ENCODE measurements around the gene YIPF4.
"Not testable (repeated sequence)": the region's sequence is repeated elsewhere in the genome, so short reads cannot be mapped to it uniquely, and the experiment has no call there.

Gene YIPF4

DNA sequence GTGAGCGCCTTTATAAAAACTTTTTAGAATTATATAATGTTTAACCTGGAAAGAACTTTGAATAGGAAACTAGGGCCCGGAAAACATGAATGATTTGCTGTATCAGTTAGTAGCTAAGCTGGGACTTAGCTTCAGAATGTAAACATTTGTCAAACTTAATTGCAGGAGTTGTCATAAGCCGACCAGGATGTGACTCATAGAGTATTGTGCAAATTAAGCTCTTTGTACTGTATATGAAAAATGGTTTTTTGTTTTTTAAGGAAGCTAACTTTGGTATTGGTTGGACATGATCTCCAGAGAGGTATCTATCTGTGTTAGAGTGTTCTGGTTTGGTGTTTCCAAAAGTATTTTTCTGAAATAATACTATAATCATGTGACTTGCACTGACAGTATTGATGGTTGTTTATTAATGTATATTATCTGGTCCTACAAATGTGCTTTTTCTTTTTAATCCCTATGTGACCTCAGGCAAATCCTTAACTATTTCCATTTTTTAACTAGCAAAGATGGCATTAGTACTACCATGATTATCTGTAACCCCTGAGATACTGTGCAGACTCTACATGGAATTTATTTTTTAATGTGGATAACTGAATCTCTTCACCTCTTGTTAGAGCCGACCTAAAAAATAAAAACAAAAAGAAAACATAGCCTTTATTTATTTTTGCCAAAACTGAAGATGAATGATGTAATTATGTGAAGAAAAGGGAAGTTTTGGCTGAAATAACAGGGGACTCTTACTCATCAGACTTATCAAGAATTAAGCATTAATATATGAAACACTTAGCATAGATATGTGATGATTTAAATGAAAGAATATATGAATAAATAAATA, 11.7 kb downstream of the YIPF4 start:
- Histone ChIP-seq H3K27ac (no peak overlapping the region), H3K9me3 (ENCODE audit: severe bottlenecking) (no peaks in the 10 kb centered on the region), H3K27me3 (ENCODE audit: insufficient read depth, low read depth, severe bottlenecking) (no peaks in the 10 kb centered on the region), H3K4me3 (ENCODE audit: low read depth, low read length) (no peak overlapping the region), H3K36me3 (peaks cover 31% of the 10 kb centered on the region)
- no peak for DNase-seq
- TF ChIP-seq, protein P1, sequence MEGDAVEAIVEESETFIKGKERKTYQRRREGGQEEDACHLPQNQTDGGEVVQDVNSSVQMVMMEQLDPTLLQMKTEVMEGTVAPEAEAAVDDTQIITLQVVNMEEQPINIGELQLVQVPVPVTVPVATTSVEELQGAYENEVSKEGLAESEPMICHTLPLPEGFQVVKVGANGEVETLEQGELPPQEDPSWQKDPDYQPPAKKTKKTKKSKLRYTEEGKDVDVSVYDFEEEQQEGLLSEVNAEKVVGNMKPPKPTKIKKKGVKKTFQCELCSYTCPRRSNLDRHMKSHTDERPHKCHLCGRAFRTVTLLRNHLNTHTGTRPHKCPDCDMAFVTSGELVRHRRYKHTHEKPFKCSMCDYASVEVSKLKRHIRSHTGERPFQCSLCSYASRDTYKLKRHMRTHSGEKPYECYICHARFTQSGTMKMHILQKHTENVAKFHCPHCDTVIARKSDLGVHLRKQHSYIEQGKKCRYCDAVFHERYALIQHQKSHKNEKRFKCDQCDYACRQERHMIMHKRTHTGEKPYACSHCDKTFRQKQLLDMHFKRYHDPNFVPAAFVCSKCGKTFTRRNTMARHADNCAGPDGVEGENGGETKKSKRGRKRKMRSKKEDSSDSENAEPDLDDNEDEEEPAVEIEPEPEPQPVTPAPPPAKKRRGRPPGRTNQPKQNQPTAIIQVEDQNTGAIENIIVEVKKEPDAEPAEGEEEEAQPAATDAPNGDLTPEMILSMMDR (IDR thresholded peaks at IDR 0.05; ENCODE audit: low read depth, low read length), result no peak

DNA sequence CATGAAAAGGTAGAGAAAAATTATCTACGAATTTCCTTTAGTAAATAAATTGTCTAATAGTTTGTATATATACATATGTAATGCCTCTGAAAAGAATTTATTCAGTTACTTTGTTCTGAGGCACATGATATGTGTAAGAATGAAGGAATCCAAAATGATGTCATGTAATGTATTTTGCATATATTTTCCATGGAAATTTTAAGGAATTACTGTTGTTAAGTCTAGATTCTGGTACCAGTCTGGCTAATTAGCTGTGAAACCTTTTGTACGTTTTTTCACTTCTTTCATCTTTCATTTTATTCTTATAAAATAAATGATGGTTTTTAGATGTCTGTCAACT, 12.3 kb downstream of the YIPF4 start:
- TF ChIP-seq, protein P1 (IDR thresholded peaks at IDR 0.05; ENCODE audit: low read depth, low read length), result no peak
- Histone ChIP-seq H3K9me3 (ENCODE audit: severe bottlenecking) (no peaks in the 10 kb centered on the region), H3K27me3 (ENCODE audit: insufficient read depth, low read depth, severe bottlenecking) (no peaks in the 10 kb centered on the region), H3K27ac (no peak overlapping the region), H3K4me3 (ENCODE audit: low read depth, low read length) (no peak overlapping the region), H3K36me3 (peaks cover 27% of the 10 kb centered on the region)
- no peak for DNase-seq

DNA sequence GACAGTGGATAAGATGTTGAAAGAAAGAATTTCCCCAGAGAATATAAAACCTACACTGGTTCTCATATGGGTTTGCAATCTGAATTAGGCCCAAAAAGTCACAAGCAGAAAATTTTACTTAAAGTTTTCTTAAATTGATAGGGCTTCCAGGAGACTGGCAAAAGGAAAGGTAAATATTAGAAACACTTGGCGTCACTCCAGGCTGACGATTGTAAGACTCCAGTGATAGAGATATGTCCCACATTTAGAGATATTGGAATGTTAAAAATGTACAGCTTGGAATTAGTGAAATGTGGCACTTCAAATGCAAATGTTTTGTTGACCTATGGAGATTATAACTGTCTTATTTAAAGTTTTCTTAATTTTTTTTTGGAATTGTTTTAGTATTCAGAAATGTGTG, 14.0 kb downstream of the YIPF4 start:
- TF ChIP-seq, protein P1 (IDR thresholded peaks at IDR 0.05; ENCODE audit: low read depth, low read length), result no peak
- DNase-seq, result no peak
- Histone ChIP-seq H3K4me3 (ENCODE audit: low read depth, low read length) (no peak overlapping the region), H3K36me3 (peaks cover 36% of the 10 kb centered on the region), H3K27me3 (ENCODE audit: insufficient read depth, low read depth, severe bottlenecking) (no peaks in the 10 kb centered on the region), H3K27ac (no peak overlapping the region), H3K9me3 (ENCODE audit: severe bottlenecking) (no peaks in the 10 kb centered on the region)

DNA sequence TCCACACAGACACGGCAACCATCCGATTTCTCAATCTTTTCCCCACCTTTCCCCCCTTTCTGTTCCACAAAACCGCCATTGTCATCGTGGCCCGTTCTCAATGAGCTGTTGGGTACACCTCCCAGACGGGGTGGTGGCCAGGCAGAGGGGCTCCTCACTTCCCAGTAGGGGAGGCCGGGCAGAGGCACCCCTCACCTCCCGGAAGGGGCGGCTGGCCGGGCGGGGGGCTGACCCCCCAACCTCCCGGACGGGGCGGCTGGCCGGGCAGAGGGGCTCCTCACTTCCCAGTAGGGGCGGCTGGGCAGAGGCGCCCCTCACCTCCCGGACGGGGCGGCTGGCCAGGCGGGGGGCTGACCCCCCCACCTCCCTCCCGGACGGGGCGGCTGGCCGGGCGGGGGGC, 15.8 kb downstream of the YIPF4 start:
- not testable (repeated sequence) for H3K9me3 ChIP-seq (ENCODE audit: severe bottlenecking); DNase-seq; H3K27me3 ChIP-seq (ENCODE audit: insufficient read depth, low read depth, severe bottlenecking); H3K27ac ChIP-seq; H3K4me3 ChIP-seq (ENCODE audit: low read depth, low read length)
- H3K36me3 ChIP-seq, result peaks cover 46% of the 10 kb centered on the region

DNA sequence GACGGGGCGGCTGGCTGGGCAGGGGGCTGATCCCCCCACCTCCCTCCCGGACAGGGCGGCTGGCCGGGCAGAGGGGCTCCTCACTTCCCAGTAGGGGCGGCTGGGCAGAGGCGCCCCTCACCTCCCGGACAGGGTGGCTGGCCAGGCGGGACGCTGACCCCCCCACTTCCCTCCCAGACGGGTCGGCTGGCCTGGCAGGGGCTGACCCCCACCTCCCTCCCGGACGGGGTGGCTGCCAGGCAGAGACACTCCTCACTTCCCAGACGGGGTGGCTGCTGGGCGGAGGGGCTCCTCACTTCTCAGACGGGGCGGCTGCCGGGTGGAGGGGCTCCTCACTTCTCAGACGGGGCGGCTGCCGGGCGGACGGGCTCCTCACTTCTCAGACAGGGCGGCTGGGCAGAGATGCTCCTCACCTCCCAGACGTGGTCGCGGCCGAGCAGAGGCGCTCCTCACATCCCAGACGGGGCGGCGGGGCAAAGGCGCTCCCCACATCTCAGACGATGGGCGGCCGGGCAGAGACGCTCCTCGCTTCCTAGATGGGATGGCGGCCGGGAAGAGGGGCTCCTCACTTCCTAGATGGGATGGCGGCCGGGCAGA, 16.4 kb downstream of the YIPF4 start:
- not testable (repeated sequence) for H3K27me3 ChIP-seq (ENCODE audit: insufficient read depth, low read depth, severe bottlenecking); H3K27ac ChIP-seq; DNase-seq; H3K9me3 ChIP-seq (ENCODE audit: severe bottlenecking); H3K4me3 ChIP-seq (ENCODE audit: low read depth, low read length)
- peaks cover 50% of the 10 kb centered on the region for H3K36me3 ChIP-seq

DNA sequence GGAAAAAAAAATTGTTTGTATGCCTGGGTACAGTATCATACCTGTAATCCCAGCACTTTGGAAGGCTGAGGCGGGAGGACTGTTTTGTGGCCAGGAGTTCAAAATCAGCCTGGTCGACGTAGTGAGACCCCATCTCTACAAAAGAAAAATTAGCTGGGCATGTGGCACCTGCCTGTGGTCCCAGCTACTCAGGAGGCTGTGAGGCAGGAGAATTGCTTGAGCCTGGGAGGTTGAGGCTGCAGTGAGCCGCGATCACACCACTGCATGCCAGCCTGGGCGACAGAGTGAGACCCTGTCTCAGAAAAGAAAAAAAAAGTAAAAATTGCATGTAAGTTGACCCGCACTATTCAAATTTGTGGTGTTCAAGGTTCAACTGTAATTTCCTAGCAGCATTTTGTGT, 32.9 kb downstream of the YIPF4 start:
- H3K27ac ChIP-seq, result no peak overlapping the region
- no peaks in the 10 kb centered on the region for H3K27me3 ChIP-seq (ENCODE audit: insufficient read depth, low read depth, severe bottlenecking)
- H3K36me3 ChIP-seq, result peaks cover 23% of the 10 kb centered on the region
- H3K4me3 ChIP-seq (ENCODE audit: low read depth, low read length), result no peak overlapping the region
- no peak for DNase-seq
- TF ChIP-seq, protein P1 (IDR thresholded peaks at IDR 0.05; ENCODE audit: low read depth, low read length), result no peak
- H3K9me3 ChIP-seq (ENCODE audit: severe bottlenecking), result no peaks in the 10 kb centered on the region

DNA sequence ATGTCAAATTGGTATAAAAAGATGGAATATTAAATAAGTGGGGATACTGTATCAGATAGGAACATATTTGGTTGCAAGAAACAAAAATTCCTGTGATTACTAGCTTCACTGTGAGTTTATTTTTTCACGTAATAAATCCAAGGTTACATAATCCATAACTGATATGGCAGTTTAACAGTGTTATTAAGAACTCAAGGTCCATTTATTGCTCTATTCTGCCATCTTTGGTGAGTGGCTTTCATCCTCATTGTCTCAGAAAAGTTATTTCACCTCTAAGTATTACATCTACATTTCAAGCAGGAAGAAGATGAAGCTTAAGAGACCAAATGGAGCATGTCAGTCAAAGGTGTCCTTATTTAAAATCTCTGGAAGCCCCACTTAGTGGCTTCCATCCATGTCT, 37.2 kb downstream of the YIPF4 start:
- H3K9me3 ChIP-seq (ENCODE audit: severe bottlenecking), result no peaks in the 10 kb centered on the region
- no peak for DNase-seq
- TF ChIP-seq, protein P1 (IDR thresholded peaks at IDR 0.05; ENCODE audit: low read depth, low read length), result no peak
- H3K36me3 ChIP-seq, result no peaks in the 10 kb centered on the region
- H3K4me3 ChIP-seq (ENCODE audit: low read depth, low read length), result no peak overlapping the region
- H3K27me3 ChIP-seq (ENCODE audit: insufficient read depth, low read depth, severe bottlenecking), result no peaks in the 10 kb centered on the region
- no peak overlapping the region for H3K27ac ChIP-seq

DNA sequence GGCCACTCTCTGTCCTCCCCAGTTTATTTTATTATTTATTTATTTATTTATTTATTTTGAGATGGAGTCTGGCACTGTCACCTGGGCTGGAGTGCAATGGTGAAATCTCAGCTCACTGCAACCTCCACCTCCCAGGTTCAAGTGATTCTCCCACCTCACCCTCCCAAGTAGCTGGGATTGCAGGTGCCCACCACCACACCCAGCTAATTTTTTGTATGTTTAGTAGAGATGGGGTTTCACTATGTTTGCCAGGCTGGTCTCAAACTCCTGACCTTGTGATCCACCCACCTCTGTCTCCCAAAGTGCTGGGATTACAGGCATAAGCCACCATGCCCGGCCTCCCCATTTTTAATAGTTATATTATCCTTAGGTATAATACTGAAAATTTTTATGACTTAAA, 51.0 kb downstream of the YIPF4 start:
- not testable (repeated sequence) for H3K9me3 ChIP-seq (ENCODE audit: severe bottlenecking); DNase-seq; H3K27me3 ChIP-seq (ENCODE audit: insufficient read depth, low read depth, severe bottlenecking); H3K27ac ChIP-seq; H3K4me3 ChIP-seq (ENCODE audit: low read depth, low read length); H3K36me3 ChIP-seq

DNA sequence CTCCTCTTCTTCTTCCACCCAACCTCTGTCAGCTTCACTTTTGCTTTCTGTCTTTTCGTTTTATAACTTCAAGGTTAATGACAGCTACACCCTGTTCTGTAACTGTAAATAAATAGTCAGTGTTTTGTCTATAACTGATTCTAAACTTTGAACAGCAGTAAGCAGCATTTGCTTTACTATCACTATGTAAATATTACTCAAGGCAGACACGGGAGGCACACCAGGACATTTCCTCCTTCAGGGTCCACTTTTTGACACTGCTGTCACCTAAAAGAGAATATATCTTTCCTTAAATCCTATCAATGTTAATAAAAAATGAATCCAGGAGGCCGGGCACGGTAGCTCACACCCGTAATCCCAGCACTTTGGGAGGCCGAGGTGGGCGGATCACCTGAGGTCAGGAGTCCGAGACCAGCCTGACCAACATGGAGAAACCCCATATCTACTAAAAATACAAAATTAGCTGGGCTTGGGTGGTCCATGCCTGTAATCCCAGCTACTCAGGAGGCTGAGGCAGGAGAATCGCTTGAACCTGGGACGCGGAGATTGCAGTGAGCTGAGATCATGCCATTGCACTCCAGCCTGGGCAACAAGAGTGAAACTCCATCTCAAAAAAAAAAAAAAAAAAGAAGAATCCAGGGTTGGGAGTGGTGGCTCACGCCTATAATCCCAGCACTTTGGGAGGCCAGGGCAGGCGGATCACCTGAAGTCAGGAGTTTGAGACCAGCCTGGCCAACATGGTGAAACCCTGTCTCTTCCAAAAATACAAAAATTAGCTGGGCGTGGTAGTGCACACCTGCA, 51.7 kb downstream of the YIPF4 start:
- DNase-seq; H3K4me3 ChIP-seq (ENCODE audit: low read depth, low read length); H3K27me3 ChIP-seq (ENCODE audit: insufficient read depth, low read depth, severe bottlenecking); H3K9me3 ChIP-seq (ENCODE audit: severe bottlenecking); H3K27ac ChIP-seq; H3K36me3 ChIP-seq: not testable (repeated sequence)

Measured in WERI-Rb-1 (cell line).